Panc1 (cell line): ENCODE results near the gene VIM. TPM values are rescaled to one million over a fixed set of nuclear protein-coding genes. Genes with fewer than 3 reads are reported as not detected.
A peak's percentile ranks its signal among the peaks of the same experiment; 100 is the strongest.

Experiments
- ATAC-seq: fragments of 200-7000 bp; cut with Tn5 transposase; 2 replicates; pipeline ENCODE4 v1.9.1; 2020; ENCODE audit warnings: mild to moderate bottlenecking, moderate library complexity
- BruUV-seq: library from RNA; stranded (reverse); fragments of 400-500 nt; replicated peaks from 2 replicates; lab custom pipeline; 2021; lab: Mats Ljungman, UMichigan
- CTCF ChIA-PET: fragments of 300-600 bp; sonication (Branson Sonifier 250); formaldehyde crosslinking; loops from one replicate; lab custom pipeline; 2022; ENCODE audit warnings: antibody characterized with exemption; lab: Charles Lee
- POLR2A ChIA-PET: fragments of 300-600 bp; sonication (Branson Sonifier 250); formaldehyde crosslinking; loops from one replicate; lab custom pipeline; 2022; ENCODE audit warnings: antibody characterized with exemption; lab: Charles Lee
- DNase-seq: peaks from one replicate; pipeline ENCODE4 v3.0.0-alpha.2; 2010; ENCODE audit warnings: low read depth, low spot score
- H3K27ac ChIP-seq: 2 replicates; pipeline ENCODE4 v1.5.1; 2011; ENCODE audit warnings: mild to moderate bottlenecking, low read length, inconsistent platforms
- H3K27me3 ChIP-seq: fragments of 200-500 bp; sonication (Bioruptor generic); 2 replicates; pipeline ENCODE4 v1.6.0; 2014; ENCODE audit warnings: low read length, inconsistent platforms; ENCODE audit not compliant: control insufficient read depth, insufficient read depth
- H3K36me3 ChIP-seq: fragments of 200-500 bp; sonication (Bioruptor generic); 2 replicates; pipeline ENCODE4 v1.5.1; 2014; ENCODE audit warnings: inconsistent platforms, mild to moderate bottlenecking, low read length, moderate library complexity; ENCODE audit not compliant: control insufficient read depth, insufficient read depth
- H3K4me1 ChIP-seq: 2 replicates; pipeline ENCODE4 v1.5.1; 2011; ENCODE audit warnings: inconsistent platforms, mild to moderate bottlenecking, low read length, moderate library complexity; ENCODE audit not compliant: control insufficient read depth, insufficient read depth
- H3K4me3 ChIP-seq, 2 experiments: 2 replicates each; pipeline ENCODE4 v1.5.1; 2011 to 2012; ENCODE audit warnings: low read depth in 2 of 2, low read length in 2 of 2, mild to moderate bottlenecking in 2 of 2, inconsistent platforms in 1 of 2, moderate library complexity in 1 of 2
- H3K9me3 ChIP-seq: fragments of 200-500 bp; sonication (Bioruptor generic); 2 replicates; pipeline ENCODE4 v1.5.1; 2014; ENCODE audit warnings: low read depth, mild to moderate bottlenecking, inconsistent platforms, low read length, moderate library complexity; ENCODE audit not compliant: control insufficient read depth, insufficient read depth
- CTCF ChIP-seq: fragments of 450-650 bp; IDR thresholded peaks from 2 replicates; pipeline ENCODE4 v1.5.1; 2017; ENCODE audit warnings: mild to moderate bottlenecking
- POLR2AphosphoS5 ChIP-seq: IDR thresholded peaks from 2 replicates; pipeline ENCODE4 v1.6.1; 2012; ENCODE audit warnings: mild to moderate bottlenecking, low read depth, low read length, moderate library complexity
- REST ChIP-seq, 2 experiments: IDR thresholded peaks; 2 replicates each; pipeline ENCODE4 v1.6.1; 2011 to 2012; ENCODE audit warnings: low read depth in 2 of 2, control low read depth in 1 of 2, low read length in 1 of 2, mild to moderate bottlenecking in 1 of 2, moderate library complexity in 1 of 2; ENCODE audit not compliant: insufficient read depth in 1 of 2
- SIN3A ChIP-seq: IDR thresholded peaks from 2 replicates; pipeline ENCODE4 v1.6.1; 2012; ENCODE audit warnings: low read depth, mild to moderate bottlenecking, low read length, moderate library complexity, borderline replicate concordance; ENCODE audit not compliant: insufficient read depth
- TCF7L2 ChIP-seq: IDR thresholded peaks from 2 replicates; pipeline ENCODE4 v1.6.1; 2011; ENCODE audit warnings: mild to moderate bottlenecking, low read depth, low read length, inconsistent platforms
- in situ Hi-C: cut with HindIII; loops from 2 replicates; pipeline ENCODE4 v1.10.0; 2016; ENCODE audit warnings: low sequenced_read_pairs, low pct_unique_long_range_greater_than_20kb
- intact Hi-C: fragments of 100-400 bp; cut with micrococcal nuclease; formaldehyde crosslinking; loops from one replicate; pipeline ENCODE4 v1.10.0; 2022; ENCODE audit not compliant: unreplicated experiment
- total RNA-seq: library from RNA; stranded (reverse); gene quantifications from one replicate; pipeline ENCODE4 v1.2.1, GENCODE V29; 2021; ENCODE audit not compliant: unreplicated experiment

Gene VIM
- total RNA-seq, 1 experiment from 2014 or later = 3,436 TPM

GRCh38 chr10:17233286-17233991 is 5.4 kb downstream of the VIM start:
- Histone ChIP-seq H3K27me3 (no peaks in the 10 kb centered on the region), H3K9me3 (no peaks in the 10 kb centered on the region), H3K36me3 (peaks cover 49% of the 10 kb centered on the region), H3K4me3 (peak overlapping the region; percentile 88 to 89), H3K4me1 (peaks cover 31% of the 10 kb centered on the region), H3K27ac (peak overlapping the region; percentile 95)
- in situ Hi-C loops (no loop called here), intact Hi-C loops (loop anchor here (10.0 kb wide), 1 partner anchor 209 kb away; no protein-coding TSS in a partner anchor)
- POLR2A ChIA-PET = interaction anchor here (0.9 kb wide), 1 partner anchor 116 kb away, joined by 3 read pairs; no protein-coding TSS in a partner anchor
- ATAC-seq (no peak), DNase-seq (no peak)
- CTCF ChIA-PET = no interaction called here
- BruUV-seq = no TSS peak
- TF ChIP-seq REST (IDR thresholded peaks at IDR 0.05; ENCODE audit: insufficient read depth in 1 of 2, low read depth in 2 of 2, low read length in 1 of 2) (no peak), POLR2AphosphoS5 (peak; percentile 86)

- CTCF ChIA-PET = no interaction called here
- POLR2A ChIA-PET = no interaction called here
Measured at GRCh38 chr10:17234431-17234945, 6.4 kb downstream of the VIM start.

More at GRCh38 chr10:17234431-17234945, 6.4 kb downstream of the VIM start:
- Histone ChIP-seq H3K36me3 (peaks cover 49% of the 10 kb centered on the region), H3K4me1 (peaks cover 34% of the 10 kb centered on the region), H3K9me3 (no peaks in the 10 kb centered on the region), H3K27me3 (no peaks in the 10 kb centered on the region), H3K4me3 (peak overlapping the region; percentile 88 to 89), H3K27ac (peak overlapping the region; percentile 95)
- BruUV-seq = no TSS peak
- in situ Hi-C loops (no loop called here), intact Hi-C loops (loop anchor here (10.0 kb wide), 1 partner anchor 210 kb away; no protein-coding TSS in a partner anchor)
- TF ChIP-seq SIN3A = no peak
- no peak for TF ChIP-seq TCF7L2
- no peak for TF ChIP-seq REST (IDR thresholded peaks at IDR 0.05; ENCODE audit: insufficient read depth in 1 of 2, low read depth in 2 of 2, low read length in 1 of 2)
- no peak for TF ChIP-seq CTCF
- no peak for TF ChIP-seq POLR2AphosphoS5
- DNase-seq = no peak
- ATAC-seq = no peak
